B cell (primary cell): ENCODE data around the gene GGT6.

ENCODE experiments used
- EZH2 ChIP-seq: IDR thresholded peaks from 2 replicates; pipeline ENCODE4 v1.6.1; 2012; ENCODE audit warnings: borderline replicate concordance, low read depth, mild to moderate bottlenecking, moderate library complexity, low read length; ENCODE audit not compliant: insufficient read depth, poor library complexity, severe bottlenecking
- TF ChIP-seq, protein P1 (sequence below): fragments of 200-600 bp; IDR thresholded peaks from one replicate; pipeline ENCODE4 v1.8.0; 2022; ENCODE audit warnings: antibody characterized with exemption, mild to moderate bottlenecking

- no peak for TF ChIP-seq EZH2
- TF ChIP-seq, protein P1, sequence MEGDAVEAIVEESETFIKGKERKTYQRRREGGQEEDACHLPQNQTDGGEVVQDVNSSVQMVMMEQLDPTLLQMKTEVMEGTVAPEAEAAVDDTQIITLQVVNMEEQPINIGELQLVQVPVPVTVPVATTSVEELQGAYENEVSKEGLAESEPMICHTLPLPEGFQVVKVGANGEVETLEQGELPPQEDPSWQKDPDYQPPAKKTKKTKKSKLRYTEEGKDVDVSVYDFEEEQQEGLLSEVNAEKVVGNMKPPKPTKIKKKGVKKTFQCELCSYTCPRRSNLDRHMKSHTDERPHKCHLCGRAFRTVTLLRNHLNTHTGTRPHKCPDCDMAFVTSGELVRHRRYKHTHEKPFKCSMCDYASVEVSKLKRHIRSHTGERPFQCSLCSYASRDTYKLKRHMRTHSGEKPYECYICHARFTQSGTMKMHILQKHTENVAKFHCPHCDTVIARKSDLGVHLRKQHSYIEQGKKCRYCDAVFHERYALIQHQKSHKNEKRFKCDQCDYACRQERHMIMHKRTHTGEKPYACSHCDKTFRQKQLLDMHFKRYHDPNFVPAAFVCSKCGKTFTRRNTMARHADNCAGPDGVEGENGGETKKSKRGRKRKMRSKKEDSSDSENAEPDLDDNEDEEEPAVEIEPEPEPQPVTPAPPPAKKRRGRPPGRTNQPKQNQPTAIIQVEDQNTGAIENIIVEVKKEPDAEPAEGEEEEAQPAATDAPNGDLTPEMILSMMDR: no peak
Observed at GRCh38 chr17:4532860-4533522, 27.4 kb downstream of the GGT6 start.
